Measurements from ENCODE around the gene XRCC3. TPM values are rescaled to one million over a fixed set of nuclear protein-coding genes. Genes with fewer than 3 reads are reported as not detected.

The XRCC3 gene
- total and polyA plus RNA-seq, 10 of the 15 experiments (the other 5 are each of a cell fraction or from before 2014, with no cell fraction given): 0.37 to 52.0 (median 26.8) TPM

GRCh38 chr14:103688906-103689902 is 26.0 kb downstream of the XRCC3 start (continued):
- no peak for TF ChIP-seq CEBPZ (IDR thresholded peaks at IDR 0.05; ENCODE audit: low read depth, low read length)

- CTCF ChIA-PET: interaction anchor here (0.6 to 2.3 kb wide), 2 partner anchors 8 to 1783 kb away, joined by 3 to 13 read pairs; no protein-coding TSS in a partner anchor
- no peak for DNase-seq (ENCODE audit: low read depth, low spot score)
- no TSS peak for BruUV-seq (replicated peaks)
- H2AFZ ChIP-seq (ENCODE audit: control insufficient read depth, low read depth, low read length): no peak overlapping the region
- no peaks in the 10 kb centered on the region for H4K20me1 ChIP-seq (ENCODE audit: control insufficient read depth, insufficient read depth)
- H3K4me1 ChIP-seq (ENCODE audit: control insufficient read depth, insufficient read depth, low read length): peaks cover 38% of the 10 kb centered on the region
- no peak for TF ChIP-seq GABPA (IDR thresholded peaks at IDR 0.05; ENCODE audit: low read depth)
- TF ChIP-seq YBX1 (IDR thresholded peaks at IDR 0.05): no peak
- no peak for TF ChIP-seq ZSCAN29 (IDR thresholded peaks at IDR 0.05)
- no peak for TF ChIP-seq IRF5 (IDR thresholded peaks at IDR 0.05; ENCODE audit: borderline replicate concordance)
- TF ChIP-seq CBFB (IDR thresholded peaks at IDR 0.05; ENCODE audit: low read depth): no peak
- TF ChIP-seq BHLHE40 (IDR thresholded peaks at IDR 0.05; ENCODE audit: borderline replicate concordance in 1 of 2, low read depth in 2 of 2, low read length in 1 of 2): no peak
- TF ChIP-seq CHD1 (IDR thresholded peaks at IDR 0.05; ENCODE audit: low read depth, low read length): no peak
- TF ChIP-seq BACH1 (IDR thresholded peaks at IDR 0.05; ENCODE audit: borderline replicate concordance): no peak
- no peak for TF ChIP-seq POLR2A (IDR thresholded peaks at IDR 0.05; ENCODE audit: low read depth, low read length)
- no peak for TF ChIP-seq TCF12 (IDR thresholded peaks at IDR 0.05; ENCODE audit: low read depth, low read length)
- TF ChIP-seq NKRF (conservative IDR thresholded peaks at IDR 0.05): no peak
- TF ChIP-seq BCL11A (IDR thresholded peaks at IDR 0.05; ENCODE audit: low read depth, low read length): no peak
- TF ChIP-seq NR2C2 (IDR thresholded peaks at IDR 0.05; ENCODE audit: borderline replicate concordance, control insufficient read depth, insufficient read length, low read depth): no peak
- no peak for TF ChIP-seq IRF4 (IDR thresholded peaks at IDR 0.05; ENCODE audit: low read depth, low read length)
- TF ChIP-seq TAF1 (IDR thresholded peaks at IDR 0.05; ENCODE audit: borderline replicate concordance, low read depth, low read length): no peak
- no peak overlapping the region for H3K4me3 ChIP-seq
- peaks cover 11% of the 10 kb centered on the region for H3K79me2 ChIP-seq (ENCODE audit: control insufficient read depth, insufficient read depth, low read length)
- SMC1A ChIA-PET (ENCODE audit: uncharacterized antibody, unreplicated experiment): no interaction called here
- FAIRE-seq: no peak
- POLR2A ChIA-PET: interaction anchor here (0.6 kb wide), 1 partner anchor 156 kb away, joined by 3 read pairs; no protein-coding TSS in a partner anchor
- H3K27ac ChIP-seq (ENCODE audit: control insufficient read depth, insufficient read depth): peak overlapping the region; percentile 97
- 93% methylated on average over 5 of the region's 5 CpGs for WGBS (ENCODE audit: insufficient coverage, insufficient replicate concordance, low lambda C conversion rate, missing lambda C conversion rate)
- ATAC-seq: no peak
- intact Hi-C loops (cut with micrococcal nuclease; ENCODE audit: unreplicated experiment): loop anchor here (2.0 kb wide), 1 partner anchor 116 kb away; no protein-coding TSS in a partner anchor
- H3K27me3 ChIP-seq (replicated peaks in 1 of 2; ENCODE audit: control insufficient read depth in 2 of 2, insufficient read depth in 2 of 2, low read length in 1 of 2): no peaks in the 10 kb centered on the region
- RAD21 ChIA-PET (ENCODE audit: unreplicated experiment): interaction anchor here (1.7 to 2.0 kb wide), 2 partner anchors 8 to 26 kb away, joined by 7 to 9 read pairs; partner anchors contain the start of genes XRCC3 and ZFYVE21
- peak overlapping the region; percentile 53; the same call in 1 of the 2 replicates for H3K9ac ChIP-seq (ENCODE audit: control insufficient read depth, insufficient read depth, low read length)
- in situ Hi-C loops (cut with MboI): no loop called here
- H3K4me2 ChIP-seq (ENCODE audit: control insufficient read depth, insufficient read depth): no peak overlapping the region
- peaks cover 8 to 36% of the 10 kb centered on the region in 2 experiments for H3K36me3 ChIP-seq (ENCODE audit: control insufficient read depth in 2 of 2, insufficient read depth in 2 of 2, low read length in 1 of 2)
- no peaks in the 10 kb centered on the region for H3K9me3 ChIP-seq (replicated peaks; ENCODE audit: control insufficient read depth, insufficient read depth, low read length)
These were observed 26.8 kb downstream of the XRCC3 start for GRCh38 chr14:103688441-103688840.
